Activated CD8-positive, alpha-beta memory T cell treated with anti-CD3 and anti-CD28 coated beads for 4 hours (primary cell): ENCODE measurements around the gene HIBCH.
"Not testable (repeated sequence)": the region's sequence is repeated elsewhere in the genome, so short reads cannot be mapped to it uniquely, and the experiment has no call there.

ENCODE experiments used
- DNase-seq, 2 donors: peaks; one replicate each; pipeline ENCODE4 v3.0.0-alpha.2; 2020; ENCODE audit warnings: low read depth in 2 of 2

The HIBCH gene

DNA sequence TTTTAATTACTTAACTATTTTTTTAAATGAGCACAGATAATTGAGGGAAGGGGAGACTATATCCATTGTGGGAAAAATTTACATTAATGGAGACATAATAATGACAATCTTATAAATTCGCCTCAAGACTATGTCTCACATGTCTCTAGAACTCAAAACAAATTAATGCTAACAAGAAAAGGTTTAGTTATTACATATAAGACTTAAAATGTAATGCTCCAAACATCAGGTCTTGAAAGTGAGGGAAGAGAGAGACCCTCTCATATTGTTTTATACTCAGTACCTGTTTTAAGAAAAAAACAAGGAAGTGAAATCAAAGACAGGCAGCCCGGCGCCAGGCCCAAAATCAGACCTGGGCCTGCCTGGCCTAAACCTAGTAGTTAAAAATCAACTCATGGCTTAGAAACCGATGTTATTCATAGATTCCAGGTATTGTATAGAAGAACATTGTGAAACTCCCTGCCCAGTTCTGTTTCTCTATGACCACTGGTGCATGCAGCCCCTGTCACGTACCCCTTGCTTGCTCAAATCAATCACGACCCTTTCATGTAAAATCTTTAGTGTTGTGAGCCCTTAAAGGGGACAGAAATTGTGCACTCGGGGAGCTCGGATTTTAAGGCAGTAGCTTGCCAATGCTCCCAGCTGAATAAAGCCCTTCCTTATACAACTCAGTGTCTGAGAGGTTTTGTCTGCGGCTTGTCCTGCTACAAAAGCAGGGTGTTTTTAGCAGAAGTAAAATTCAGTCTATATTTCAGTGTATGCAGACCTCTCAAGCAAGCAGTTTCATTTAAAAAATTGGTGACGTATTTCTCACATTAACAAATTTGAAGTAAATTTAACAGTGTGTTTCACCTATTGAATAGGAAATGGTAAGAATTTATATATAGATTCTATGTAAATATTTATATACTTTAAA, 161.8 kb downstream of the HIBCH start:
- DNase-seq: not testable (repeated sequence)

DNA sequence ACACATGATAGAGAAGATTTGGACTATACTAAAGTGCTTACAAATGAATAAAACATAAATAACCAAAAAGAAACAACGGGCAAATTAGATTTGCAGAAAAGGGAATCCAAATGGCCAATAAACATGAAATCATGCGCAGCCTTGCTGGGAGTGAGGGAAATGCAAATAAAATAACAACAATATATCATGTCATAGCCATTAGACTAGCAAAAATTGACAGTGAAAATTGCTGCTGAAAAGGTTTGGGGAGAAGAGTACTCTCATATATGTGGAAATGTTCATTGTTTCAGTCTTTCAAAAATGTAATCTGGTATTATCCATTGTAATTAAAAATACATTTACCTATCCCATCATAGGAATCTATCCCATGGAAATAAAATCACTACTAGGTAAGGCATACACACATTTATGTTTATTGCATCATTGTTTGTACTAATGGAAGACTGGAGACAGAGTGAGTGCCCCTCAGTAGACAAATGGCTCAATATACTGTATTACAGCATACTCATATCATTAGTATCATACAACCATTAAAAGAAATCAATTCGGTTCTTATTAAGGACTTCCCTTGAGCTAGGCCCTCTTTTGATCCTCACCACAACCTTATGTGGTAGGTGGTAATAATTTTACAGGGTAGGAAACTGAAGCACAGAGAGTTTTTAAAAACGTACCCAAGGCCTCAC, 163.0 kb downstream of the HIBCH start:
- no peak for DNase-seq
